ENCODE measurements around the gene RASAL1. TPM values are rescaled to one million over a fixed set of nuclear protein-coding genes. Genes with fewer than 3 reads are reported as not detected.

Gene RASAL1
- total RNA-seq, 2 experiments from 2014 or later = 1.2 to 2.7 TPM

GRCh38 chr12:113088971-113089756 is 46.4 kb downstream of the RASAL1 start:
- POLR2A ChIA-PET = interaction anchor here (0.9 to 1.0 kb wide), 2 partner anchors 18 to 111 kb away, joined by 3 to 4 read pairs; partner anchors contain the start of gene OAS2
- peak overlapping the region; percentile 26 for H3K4me3 Mint-ChIP-seq
- peak overlapping the region; percentile 26 for H3K4me3 ChIP-seq (ENCODE audit: low read length)

DNA sequence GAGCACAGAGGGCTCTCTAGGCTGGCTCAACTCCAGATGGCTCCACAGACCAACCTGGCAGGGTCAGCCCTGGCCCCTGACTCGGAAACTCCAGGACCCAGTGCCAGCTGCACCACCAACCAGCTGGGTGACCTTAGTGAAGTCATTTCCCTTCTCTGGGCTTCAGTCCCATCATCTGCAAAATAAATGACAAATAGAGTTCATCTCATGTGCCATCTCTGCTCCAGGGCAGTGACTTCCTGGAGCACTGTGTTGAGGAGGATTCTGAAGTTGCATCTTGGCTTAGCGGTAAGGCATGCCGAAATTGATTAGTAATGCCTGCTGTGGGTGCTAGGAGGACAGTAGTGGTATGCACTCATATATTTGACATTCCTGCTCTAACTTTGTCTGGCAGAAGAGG is 47.5 kb downstream of the RASAL1 start:
- intact Hi-C loops (cut with DNase I, micrococcal nuclease) = loop anchor here in 1 of 2 experiments (10.0 kb wide), 1 partner anchor 67 kb away; no protein-coding TSS in a partner anchor
- Mint-ChIP-seq H3K4me3 (peak overlapping the region; percentile 26), H3K27ac (peak overlapping the region; percentile 66), H3K4me1 (ENCODE audit: low read depth) (peaks cover 97% of the 10 kb centered on the region), H3K36me3 (ENCODE audit: low read depth) (peaks cover 31% of the 10 kb centered on the region), H3K9me3 (no peaks in the 10 kb centered on the region), H3K27me3 (no peaks in the 10 kb centered on the region)
- Histone ChIP-seq H3K4me3 (ENCODE audit: low read length) (no peak overlapping the region), H3K9me3 (ENCODE audit: control insufficient read depth in 1 of 2, insufficient read depth in 1 of 2, low read length in 2 of 2) (no peaks in the 10 kb centered on the region), H3K27me3 (ENCODE audit: control insufficient read depth in 1 of 2, insufficient read depth in 2 of 2, low read length in 2 of 2) (no peaks in the 10 kb centered on the region), H3K4me1 (ENCODE audit: insufficient read depth, low read length) (peaks cover 93% of the 10 kb centered on the region), H3K27ac (ENCODE audit: low read depth in 1 of 2, low read length in 2 of 2) (peak overlapping the region; percentile 42 to 62), H3K36me3 (ENCODE audit: insufficient read depth, low read length) (peaks cover 4% of the 10 kb centered on the region)
- POLR2A ChIA-PET = interaction anchor here (1.5 kb wide), 1 partner anchor 86 kb away, joined by 5 read pairs; no protein-coding TSS in a partner anchor
- DNase-seq (peak in 2 of 14 experiments; percentile 10 to 21), ATAC-seq (ENCODE audit: poor library complexity) (no peak)
- TF ChIP-seq, protein P1, sequence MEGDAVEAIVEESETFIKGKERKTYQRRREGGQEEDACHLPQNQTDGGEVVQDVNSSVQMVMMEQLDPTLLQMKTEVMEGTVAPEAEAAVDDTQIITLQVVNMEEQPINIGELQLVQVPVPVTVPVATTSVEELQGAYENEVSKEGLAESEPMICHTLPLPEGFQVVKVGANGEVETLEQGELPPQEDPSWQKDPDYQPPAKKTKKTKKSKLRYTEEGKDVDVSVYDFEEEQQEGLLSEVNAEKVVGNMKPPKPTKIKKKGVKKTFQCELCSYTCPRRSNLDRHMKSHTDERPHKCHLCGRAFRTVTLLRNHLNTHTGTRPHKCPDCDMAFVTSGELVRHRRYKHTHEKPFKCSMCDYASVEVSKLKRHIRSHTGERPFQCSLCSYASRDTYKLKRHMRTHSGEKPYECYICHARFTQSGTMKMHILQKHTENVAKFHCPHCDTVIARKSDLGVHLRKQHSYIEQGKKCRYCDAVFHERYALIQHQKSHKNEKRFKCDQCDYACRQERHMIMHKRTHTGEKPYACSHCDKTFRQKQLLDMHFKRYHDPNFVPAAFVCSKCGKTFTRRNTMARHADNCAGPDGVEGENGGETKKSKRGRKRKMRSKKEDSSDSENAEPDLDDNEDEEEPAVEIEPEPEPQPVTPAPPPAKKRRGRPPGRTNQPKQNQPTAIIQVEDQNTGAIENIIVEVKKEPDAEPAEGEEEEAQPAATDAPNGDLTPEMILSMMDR (IDR thresholded peaks at IDR 0.05) = no peak
- CTCF ChIA-PET = no interaction called here

More at GRCh38 chr12:113088971-113089756, 46.4 kb downstream of the RASAL1 start:
- DNase-seq = peak; percentile 10 to 72 (median 40)
- CTCF ChIA-PET = interaction anchor here (0.8 to 1.9 kb wide), 2 partner anchors 9 to 14 kb away, joined by 3 to 4 read pairs; no protein-coding TSS in a partner anchor
- Histone ChIP-seq H3K4me1 (ENCODE audit: insufficient read depth, low read length) (peaks cover 95% of the 10 kb centered on the region), H3K9me3 (ENCODE audit: control insufficient read depth in 1 of 2, insufficient read depth in 1 of 2, low read length in 2 of 2) (no peaks in the 10 kb centered on the region), H3K27ac (ENCODE audit: low read depth in 1 of 2, low read length in 2 of 2) (peak overlapping the region; percentile 58 to 76), H3K27me3 (ENCODE audit: control insufficient read depth in 1 of 2, insufficient read depth in 2 of 2, low read length in 2 of 2) (no peaks in the 10 kb centered on the region), H3K36me3 (ENCODE audit: insufficient read depth, low read length) (no peaks in the 10 kb centered on the region)
- peak; percentile 42 for ATAC-seq (ENCODE audit: poor library complexity)
- Mint-ChIP-seq H3K36me3 (ENCODE audit: low read depth) (peaks cover 21% of the 10 kb centered on the region), H3K9me3 (no peaks in the 10 kb centered on the region), H3K27ac (peak overlapping the region; percentile 66), H3K4me1 (ENCODE audit: low read depth) (peaks cover 95% of the 10 kb centered on the region), H3K27me3 (no peaks in the 10 kb centered on the region)
- intact Hi-C loops (cut with DNase I, micrococcal nuclease) = loop anchor here in 1 of 2 experiments (10.0 kb wide), 1 partner anchor 66 kb away; no protein-coding TSS in a partner anchor
- TF ChIP-seq, protein P1 (IDR thresholded peaks at IDR 0.05) = no peak

DNA sequence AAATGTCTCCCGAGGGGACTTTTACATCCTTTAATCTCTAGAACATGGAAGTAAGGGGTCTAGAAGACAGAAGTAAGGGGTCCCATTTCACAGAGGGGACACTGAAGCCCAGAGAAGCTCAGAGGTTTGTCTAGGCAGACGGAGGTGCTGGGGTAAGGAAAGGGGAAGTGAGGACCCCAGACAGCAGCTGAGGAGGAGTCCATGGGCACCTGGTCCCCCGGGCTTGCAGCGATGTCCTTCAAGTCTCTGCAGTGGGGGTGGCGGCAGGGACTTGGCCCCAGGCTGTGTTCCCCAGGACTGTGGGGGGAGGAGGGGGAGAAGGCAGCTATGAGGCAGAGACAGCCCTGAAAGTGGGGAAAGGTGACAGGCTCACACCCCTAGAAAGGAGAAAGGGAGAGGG is 48.4 kb downstream of the RASAL1 start:
- intact Hi-C loops (cut with DNase I, micrococcal nuclease) = loop anchor here in 1 of 2 experiments (10.0 kb wide), 1 partner anchor 68 kb away; no protein-coding TSS in a partner anchor
- Histone ChIP-seq H3K36me3 (ENCODE audit: insufficient read depth, low read length) (peaks cover 7% of the 10 kb centered on the region), H3K4me1 (ENCODE audit: insufficient read depth, low read length) (peaks cover 87% of the 10 kb centered on the region), H3K27ac (ENCODE audit: low read depth in 1 of 2, low read length in 2 of 2) (peak overlapping the region; percentile 42 to 62), H3K27me3 (ENCODE audit: control insufficient read depth in 1 of 2, insufficient read depth in 2 of 2, low read length in 2 of 2) (no peaks in the 10 kb centered on the region), H3K9me3 (ENCODE audit: control insufficient read depth in 1 of 2, insufficient read depth in 1 of 2, low read length in 2 of 2) (no peaks in the 10 kb centered on the region), H3K4me3 (ENCODE audit: low read length) (no peak overlapping the region)
- ATAC-seq (ENCODE audit: poor library complexity) (peak; percentile 12), DNase-seq (peak in 1 of 14 experiments; percentile 20)
- CTCF ChIA-PET = no interaction called here
- Mint-ChIP-seq H3K4me1 (ENCODE audit: low read depth) (peaks cover 93% of the 10 kb centered on the region), H3K27ac (peak overlapping the region; percentile 66), H3K4me3 (peak overlapping the region; percentile 82), H3K27me3 (no peaks in the 10 kb centered on the region), H3K9me3 (no peaks in the 10 kb centered on the region), H3K36me3 (ENCODE audit: low read depth) (peaks cover 29% of the 10 kb centered on the region)
- POLR2A ChIA-PET = interaction anchor here (1.5 kb wide), 1 partner anchor 87 kb away, joined by 5 read pairs; no protein-coding TSS in a partner anchor
- TF ChIP-seq, protein P1 (IDR thresholded peaks at IDR 0.05) = no peak

Measured in CD4-positive, alpha-beta T cell (primary cell).